Ishikawa (cell line): ENCODE results near the gene ATP8B2.

Experiments used
- CEBPB ChIP-seq: IDR thresholded peaks from 2 replicates; pipeline ENCODE4 v1.6.1; 2012
- CREB1 ChIP-seq: IDR thresholded peaks from 2 replicates; pipeline ENCODE4 v1.6.1; 2012; ENCODE audit warnings: low read depth
- EGR1 ChIP-seq: IDR thresholded peaks from 2 replicates; pipeline ENCODE4 v1.6.1; 2012
- EP300 ChIP-seq: IDR thresholded peaks from 2 replicates; pipeline ENCODE4 v1.6.1; 2012; ENCODE audit warnings: borderline replicate concordance
- FOXM1 ChIP-seq: IDR thresholded peaks from 2 replicates; pipeline ENCODE4 v1.6.1; 2012; ENCODE audit warnings: low read depth, borderline replicate concordance
- NFIC ChIP-seq: IDR thresholded peaks from 2 replicates; pipeline ENCODE4 v1.6.1; 2012
- RAD21 ChIP-seq: IDR thresholded peaks from 2 replicates; pipeline ENCODE4 v1.6.1; 2012; ENCODE audit warnings: low read depth
- TAF1 ChIP-seq: IDR thresholded peaks from 2 replicates; pipeline ENCODE4 v1.6.1; 2012; ENCODE audit warnings: low read depth, mild to moderate bottlenecking
- TCF12 ChIP-seq: IDR thresholded peaks from 2 replicates; pipeline ENCODE4 v1.6.1; 2012; ENCODE audit warnings: low read depth
- TEAD4 ChIP-seq: IDR thresholded peaks from 2 replicates; pipeline ENCODE4 v1.6.1; 2012
- YY1 ChIP-seq: IDR thresholded peaks from 2 replicates; pipeline ENCODE4 v1.6.1; 2012; ENCODE audit warnings: low read depth
- ZBTB7A ChIP-seq: IDR thresholded peaks from 2 replicates; pipeline ENCODE4 v1.6.1; 2012; ENCODE audit warnings: low read depth
- TF ChIP-seq, protein P1 (sequence below): IDR thresholded peaks from 2 replicates; pipeline ENCODE4 v1.6.1; 2012
- TF ChIP-seq, protein P2 (sequence below): IDR thresholded peaks from 2 replicates; pipeline ENCODE4 v1.6.1; 2012; ENCODE audit warnings: low read depth, mild to moderate bottlenecking
- TF ChIP-seq, protein P3 (sequence below): IDR thresholded peaks from 2 replicates; pipeline ENCODE4 v1.6.1; 2012

ATP8B2 gene

DNA sequence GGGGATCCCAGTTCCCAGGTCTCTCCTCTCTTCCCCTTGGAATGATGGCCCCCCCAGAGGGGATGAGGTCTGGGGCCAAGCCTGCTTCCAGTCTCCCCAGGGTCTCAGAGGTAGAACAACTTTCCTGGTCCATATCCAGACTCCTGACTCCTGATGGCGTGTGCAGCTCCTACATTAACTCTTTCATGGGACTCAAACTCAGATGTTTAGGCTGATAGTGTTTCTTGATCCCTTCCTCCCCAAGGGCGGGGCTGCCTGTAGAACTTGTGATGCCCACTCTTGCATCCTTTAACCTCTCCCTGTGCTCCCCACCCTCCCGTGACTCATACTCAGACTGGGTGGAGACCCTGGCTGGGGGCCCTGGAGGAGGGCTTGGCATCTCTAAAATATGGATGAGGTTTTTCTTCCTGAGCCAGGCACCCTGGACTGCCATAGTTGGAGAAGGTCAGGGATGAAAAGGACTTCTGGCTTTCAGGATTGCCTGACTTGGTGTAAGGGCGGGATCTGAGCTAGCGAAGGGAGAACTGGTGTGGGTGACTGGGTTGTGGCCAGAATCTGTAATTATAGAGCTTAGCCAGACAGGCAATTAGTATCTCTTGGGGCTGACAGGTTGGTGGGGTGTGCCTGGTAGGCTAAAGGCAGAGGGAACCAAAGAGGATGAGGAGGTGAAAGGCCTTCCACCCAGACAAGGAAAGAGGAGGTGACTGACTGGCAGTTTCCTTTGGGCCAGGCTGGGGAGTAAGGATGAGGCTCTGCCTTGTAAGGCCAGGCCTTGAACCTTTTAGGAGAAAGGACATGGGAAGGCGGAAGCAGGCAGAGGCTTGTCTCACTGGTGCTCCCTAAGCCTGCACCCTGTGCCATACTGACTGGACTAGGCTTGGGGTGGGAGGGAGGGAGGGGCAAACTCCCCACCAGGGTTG is 1.5 kb downstream of the ATP8B2 start:
- TF ChIP-seq TAF1 (no peak), TEAD4 (no peak), NFIC (no peak), ZBTB7A (no peak), YY1 (no peak), EGR1 (no peak), TCF12 (no peak), CEBPB (no peak), CREB1 (no peak)
- TF ChIP-seq, protein P1, sequence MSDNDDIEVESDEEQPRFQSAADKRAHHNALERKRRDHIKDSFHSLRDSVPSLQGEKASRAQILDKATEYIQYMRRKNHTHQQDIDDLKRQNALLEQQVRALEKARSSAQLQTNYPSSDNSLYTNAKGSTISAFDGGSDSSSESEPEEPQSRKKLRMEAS, result no peak
- TF ChIP-seq, protein P2, sequence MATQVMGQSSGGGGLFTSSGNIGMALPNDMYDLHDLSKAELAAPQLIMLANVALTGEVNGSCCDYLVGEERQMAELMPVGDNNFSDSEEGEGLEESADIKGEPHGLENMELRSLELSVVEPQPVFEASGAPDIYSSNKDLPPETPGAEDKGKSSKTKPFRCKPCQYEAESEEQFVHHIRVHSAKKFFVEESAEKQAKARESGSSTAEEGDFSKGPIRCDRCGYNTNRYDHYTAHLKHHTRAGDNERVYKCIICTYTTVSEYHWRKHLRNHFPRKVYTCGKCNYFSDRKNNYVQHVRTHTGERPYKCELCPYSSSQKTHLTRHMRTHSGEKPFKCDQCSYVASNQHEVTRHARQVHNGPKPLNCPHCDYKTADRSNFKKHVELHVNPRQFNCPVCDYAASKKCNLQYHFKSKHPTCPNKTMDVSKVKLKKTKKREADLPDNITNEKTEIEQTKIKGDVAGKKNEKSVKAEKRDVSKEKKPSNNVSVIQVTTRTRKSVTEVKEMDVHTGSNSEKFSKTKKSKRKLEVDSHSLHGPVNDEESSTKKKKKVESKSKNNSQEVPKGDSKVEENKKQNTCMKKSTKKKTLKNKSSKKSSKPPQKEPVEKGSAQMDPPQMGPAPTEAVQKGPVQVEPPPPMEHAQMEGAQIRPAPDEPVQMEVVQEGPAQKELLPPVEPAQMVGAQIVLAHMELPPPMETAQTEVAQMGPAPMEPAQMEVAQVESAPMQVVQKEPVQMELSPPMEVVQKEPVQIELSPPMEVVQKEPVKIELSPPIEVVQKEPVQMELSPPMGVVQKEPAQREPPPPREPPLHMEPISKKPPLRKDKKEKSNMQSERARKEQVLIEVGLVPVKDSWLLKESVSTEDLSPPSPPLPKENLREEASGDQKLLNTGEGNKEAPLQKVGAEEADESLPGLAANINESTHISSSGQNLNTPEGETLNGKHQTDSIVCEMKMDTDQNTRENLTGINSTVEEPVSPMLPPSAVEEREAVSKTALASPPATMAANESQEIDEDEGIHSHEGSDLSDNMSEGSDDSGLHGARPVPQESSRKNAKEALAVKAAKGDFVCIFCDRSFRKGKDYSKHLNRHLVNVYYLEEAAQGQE, result no peak

DNA sequence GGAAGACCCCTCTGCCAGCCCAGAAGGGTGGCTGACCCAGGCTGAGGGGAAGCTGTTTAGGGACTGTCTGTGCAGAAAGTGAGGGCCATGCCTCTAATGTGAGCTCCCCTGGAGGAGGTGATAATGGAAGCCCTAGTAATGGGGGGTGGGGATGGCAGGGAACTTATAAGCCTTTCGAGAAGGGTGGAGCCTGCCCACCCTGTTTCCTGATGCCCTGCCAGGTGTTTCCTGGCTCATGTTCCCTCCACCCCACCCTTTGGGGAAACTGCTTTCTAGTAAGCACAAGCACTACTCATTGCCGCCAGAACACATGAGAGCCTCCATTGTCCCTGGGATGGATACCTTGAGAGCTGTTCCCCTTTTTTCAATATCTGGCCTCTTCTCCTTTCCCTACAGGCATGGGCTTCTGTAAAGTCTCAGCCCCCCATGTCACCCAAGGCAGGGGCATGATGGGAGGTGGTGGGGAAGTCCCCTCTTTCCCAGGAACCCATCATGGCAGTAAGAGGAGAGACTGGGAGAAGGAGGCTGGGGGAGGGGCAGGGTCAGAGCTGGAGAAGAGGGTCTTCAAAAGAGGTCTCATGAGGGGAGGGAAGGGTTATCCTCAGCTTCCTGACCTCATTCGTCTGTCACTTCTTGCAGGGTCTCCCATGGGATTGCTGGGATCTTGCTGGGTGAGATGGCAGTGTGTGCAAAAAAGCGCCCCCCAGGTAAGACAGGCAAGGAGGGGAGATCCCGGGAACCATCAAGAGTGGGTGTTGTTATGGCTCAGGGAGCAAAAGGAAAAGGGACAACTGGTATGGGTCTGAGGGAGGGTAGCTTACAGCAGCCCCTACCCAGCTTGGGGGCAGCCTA is 2.4 kb downstream of the ATP8B2 start:
- no peak for TF ChIP-seq ZBTB7A
- no peak for TF ChIP-seq EP300
- TF ChIP-seq, protein P3, sequence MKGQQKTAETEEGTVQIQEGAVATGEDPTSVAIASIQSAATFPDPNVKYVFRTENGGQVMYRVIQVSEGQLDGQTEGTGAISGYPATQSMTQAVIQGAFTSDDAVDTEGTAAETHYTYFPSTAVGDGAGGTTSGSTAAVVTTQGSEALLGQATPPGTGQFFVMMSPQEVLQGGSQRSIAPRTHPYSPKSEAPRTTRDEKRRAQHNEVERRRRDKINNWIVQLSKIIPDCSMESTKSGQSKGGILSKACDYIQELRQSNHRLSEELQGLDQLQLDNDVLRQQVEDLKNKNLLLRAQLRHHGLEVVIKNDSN, result no peak
- TF ChIP-seq RAD21, result no peak
- TF ChIP-seq FOXM1, result no peak
- TF ChIP-seq, protein P1, result no peak

DNA sequence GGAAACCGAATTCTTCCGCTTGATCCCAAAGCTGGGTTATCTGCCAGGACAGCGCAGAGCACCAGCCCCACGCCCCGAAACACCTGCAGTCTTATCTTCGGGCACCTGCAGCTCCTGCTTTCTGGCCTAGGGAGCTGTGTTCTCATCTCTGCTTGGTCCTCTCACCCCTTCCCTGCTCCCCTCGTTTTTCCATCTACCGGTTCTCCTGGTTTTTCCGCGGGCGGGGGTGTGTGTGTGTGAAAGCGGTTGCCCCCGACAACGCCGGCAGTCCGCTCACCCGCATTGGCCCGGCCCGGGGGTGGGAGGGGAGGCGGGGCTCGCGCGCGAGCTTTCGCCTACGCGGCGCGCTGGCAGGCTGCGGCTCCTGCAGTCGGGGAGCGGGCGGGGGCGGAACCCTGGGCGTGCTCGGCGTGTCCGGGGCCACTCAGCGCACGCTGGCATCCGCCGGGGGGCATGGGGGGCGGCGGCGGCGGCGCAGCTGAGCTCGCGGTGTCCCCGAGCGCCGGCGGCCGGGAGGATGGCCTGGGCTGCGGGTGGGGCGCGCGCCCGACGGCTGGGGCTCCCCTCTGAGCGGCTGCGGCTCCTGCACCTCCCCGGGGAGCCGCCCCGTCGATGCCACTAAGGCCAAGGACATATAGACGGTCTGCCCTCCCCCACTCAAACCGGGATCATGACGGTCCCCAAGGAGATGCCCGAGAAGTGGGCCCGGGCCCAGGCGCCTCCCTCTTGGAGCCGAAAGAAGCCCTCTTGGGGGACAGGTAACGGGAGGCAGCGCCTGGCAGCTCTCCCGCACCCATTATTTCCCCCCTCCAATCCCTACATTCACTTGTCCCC is 3.2 kb downstream of the ATP8B2 start:
- TF ChIP-seq ZBTB7A (peak; percentile 53; the same call in 1 of the 2 replicates), EGR1 (peak; percentile 87)
- TF ChIP-seq, protein P1, result 0 out of 2 replicates have a peak, but pooled peaks have one; percentile 30
- TF ChIP-seq, protein P3, result no peak

DNA sequence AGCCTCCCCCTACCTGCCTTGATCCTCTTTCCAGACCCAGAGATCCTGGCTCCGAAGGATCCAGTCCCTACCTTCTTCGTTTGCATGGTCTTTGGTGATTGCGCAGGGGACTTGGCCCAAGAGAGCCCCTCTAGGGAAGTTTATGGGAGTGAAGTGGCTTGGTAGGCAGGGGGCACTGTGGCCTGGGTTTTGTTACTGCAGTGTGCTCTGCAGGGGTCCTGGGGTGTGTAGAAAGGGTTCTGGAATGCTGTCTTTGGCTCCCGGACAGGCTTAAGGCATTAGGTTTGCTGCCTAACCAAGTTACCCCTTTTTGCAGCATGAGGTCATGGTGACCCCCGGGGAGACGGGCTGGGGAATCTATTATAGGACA is 3.8 kb downstream of the ATP8B2 start:
- TF ChIP-seq, protein P3, result no peak
- peak; percentile 54 for TF ChIP-seq RAD21

DNA sequence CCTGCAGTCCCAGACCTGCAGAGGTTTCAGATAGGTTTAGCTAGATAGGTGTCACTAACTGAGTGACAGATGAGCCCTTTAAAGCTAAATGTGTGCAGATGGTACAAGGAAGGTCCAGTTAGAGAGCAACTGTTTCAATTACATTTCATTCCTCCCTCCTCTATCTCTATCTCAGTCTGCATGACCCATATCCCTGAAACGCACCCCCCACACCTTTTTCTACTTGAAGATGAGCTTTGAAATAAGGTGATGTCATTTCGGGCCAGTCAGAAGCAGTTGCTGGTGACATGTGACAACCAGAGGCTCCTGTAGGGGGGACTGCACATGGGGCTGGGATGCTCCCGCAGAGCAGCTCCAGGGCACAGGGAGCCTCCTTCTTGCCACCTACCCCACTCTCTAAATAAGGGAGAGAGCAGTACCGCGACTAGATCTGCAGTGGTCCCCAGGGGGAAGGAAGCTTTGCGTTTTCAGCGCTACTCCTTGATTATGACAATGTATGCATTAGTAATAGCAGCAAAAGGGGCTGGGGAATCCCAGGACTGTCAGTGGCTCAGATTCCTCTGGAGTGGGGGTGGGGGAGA is 4.3 kb downstream of the ATP8B2 start:
- TF ChIP-seq FOXM1 (no peak), ZBTB7A (no peak), NFIC (no peak), YY1 (no peak), EGR1 (no peak), TEAD4 (no peak), CREB1 (no peak), TCF12 (no peak)
- TF ChIP-seq, protein P2, result no peak
- TF ChIP-seq, protein P1, result no peak
